Caco-2 (cell line): ENCODE data around the gene MDP1. TPM values are rescaled to one million over a fixed set of nuclear protein-coding genes. Genes with fewer than 3 reads are reported as not detected.

ENCODE experiments used
- BruUV-seq: library from RNA; stranded (reverse); fragments of 400-500 nt; replicated peaks from 2 replicates; lab custom pipeline; 2021; lab: Mats Ljungman, UMichigan
- CTCF ChIA-PET: fragments of 300-600 bp; sonication (Branson Sonifier 250); formaldehyde crosslinking; loops from one replicate; lab custom pipeline; 2022; ENCODE audit warnings: antibody characterized with exemption; lab: Charles Lee
- POLR2A ChIA-PET: fragments of 300-600 bp; sonication (Branson Sonifier 250); formaldehyde crosslinking; loops from one replicate; lab custom pipeline; 2022; ENCODE audit warnings: antibody characterized with exemption; lab: Charles Lee
- DNase-seq, 2 experiments: peaks; one replicate each; pipeline versions ENCODE4 v3.0.0 to v3.0.0-alpha.2; 2020 to 2022
- H3K27me3 ChIP-seq: replicated peaks from 2 replicates; pipeline ENCODE4 v1.6.0; 2011; ENCODE audit warnings: low read length; ENCODE audit not compliant: control insufficient read depth, insufficient read depth
- H3K36me3 ChIP-seq: 2 replicates; pipeline ENCODE4 v1.5.1; 2011; ENCODE audit warnings: low read length; ENCODE audit not compliant: control insufficient read depth, insufficient read depth
- H3K4me1 ChIP-seq: fragments of 250-450 bp; sonication (Bioruptor Pico); 2 replicates; pipeline ENCODE4 v1.5.1; 2020; ENCODE audit warnings: mild to moderate bottlenecking
- H3K4me3 ChIP-seq: 2 replicates; pipeline ENCODE4 v1.5.1; 2011; ENCODE audit warnings: low read depth, mild to moderate bottlenecking, control low read depth, low read length
- H3K9me3 ChIP-seq: fragments of 250-450 bp; sonication (Bioruptor Pico); 2 replicates; pipeline ENCODE4 v1.5.1; 2020; ENCODE audit warnings: mild to moderate bottlenecking, moderate library complexity
- H3K27ac Mint-ChIP-seq: one replicate; pipeline ENCODE4 v1.8.0; 2022; ENCODE audit warnings: mixed read lengths; ENCODE audit not compliant: unreplicated experiment
- H3K27me3 Mint-ChIP-seq: one replicate; pipeline ENCODE4 v1.8.0; 2022; ENCODE audit warnings: mixed read lengths; ENCODE audit not compliant: insufficient read depth, unreplicated experiment
- H3K36me3 Mint-ChIP-seq: one replicate; pipeline ENCODE4 v1.8.0; 2022; ENCODE audit warnings: mild to moderate bottlenecking, mixed read lengths; ENCODE audit not compliant: insufficient read depth, unreplicated experiment
- H3K4me1 Mint-ChIP-seq: one replicate; pipeline ENCODE4 v1.8.0; 2022; ENCODE audit warnings: low read depth, mixed read lengths; ENCODE audit not compliant: unreplicated experiment
- H3K4me3 Mint-ChIP-seq: one replicate; pipeline ENCODE4 v1.8.0; 2022; ENCODE audit warnings: mild to moderate bottlenecking, moderate library complexity, mixed read lengths; ENCODE audit not compliant: unreplicated experiment
- H3K9me3 Mint-ChIP-seq: one replicate; pipeline ENCODE4 v1.8.0; 2022; ENCODE audit warnings: mixed read lengths; ENCODE audit not compliant: unreplicated experiment
- CTCF ChIP-seq, 2 experiments: fragments of 200-600 bp in 1 of 2; IDR thresholded peaks; 1 replicate in 1 of 2; 2 replicates in 1 of 2; pipeline versions ENCODE4 v1.5.1 to v1.8.0; 2011 to 2022; ENCODE audit warnings: antibody characterized with exemption in 1 of 2, control low read depth in 1 of 2, inconsistent platforms in 1 of 2, low read depth in 1 of 2, low read length in 1 of 2, mild to moderate bottlenecking in 1 of 2, moderate library complexity in 1 of 2; ENCODE audit not compliant: insufficient read depth in 1 of 2, severe bottlenecking in 1 of 2, unreplicated experiment in 1 of 2
- intact Hi-C: fragments of 100-400 bp; cut with micrococcal nuclease; formaldehyde crosslinking; loops from one replicate; pipeline ENCODE4 v1.10.0; 2022; ENCODE audit not compliant: unreplicated experiment
- total RNA-seq: library from RNA; stranded (reverse); gene quantifications from 2 replicates; pipeline ENCODE4 v1.2.3, GENCODE V29; 2022

MDP1 gene
- total RNA-seq, 1 experiment from 2014 or later = 20.5 TPM

GRCh38 chr14:24196071-24197055 is 19.5 kb downstream of the MDP1 start:
- no peaks in the 10 kb centered on the region; the same call in 1 of the 2 replicates for H3K9me3 ChIP-seq
- no peak for TF ChIP-seq CTCF (IDR thresholded peaks at IDR 0.05; ENCODE audit: insufficient read depth in 1 of 2, low read depth in 1 of 2, low read length in 1 of 2, severe bottlenecking in 1 of 2, unreplicated experiment in 1 of 2)
- Mint-ChIP-seq H3K27ac (peak overlapping the region; percentile 88), H3K27me3 (no peaks in the 10 kb centered on the region), H3K4me1 (peaks cover 11% of the 10 kb centered on the region), H3K36me3 (peaks cover 56% of the 10 kb centered on the region), H3K9me3 (peaks cover 5% of the 10 kb centered on the region), H3K4me3 (peak overlapping the region; percentile 84)
- no peaks in the 10 kb centered on the region for H3K27me3 ChIP-seq
- ChIA-PET POLR2A (interaction anchor here (0.5 to 2.2 kb wide), 9 partner anchors 17 to 82 kb away, joined by 3 to 28 read pairs (median 7); partner anchors contain the start of genes CHMP4A, DCAF11, EMC9 and IRF9), CTCF (interaction anchor here (1.2 to 1.6 kb wide), 2 partner anchors 19 to 35 kb away, joined by 4 to 7 read pairs; partner anchors contain the start of genes IRF9 and MDP1)
- DNase-seq = no peak
- peak overlapping the region; percentile 95 for H3K4me3 ChIP-seq
- TSS peak; percentile 75 for BruUV-seq
- H3K4me1 ChIP-seq = 0 out of 2 replicates have a peak, but pooled peaks cover 9% of the 10 kb centered on the region
- no peaks in the 10 kb centered on the region for H3K36me3 ChIP-seq
- intact Hi-C loops = no loop called here

- peak within 1 kb of the TSS; percentile 88 for H3K27ac Mint-ChIP-seq
- no peaks in the 10 kb centered on the region for H3K27me3 Mint-ChIP-seq
- BruUV-seq = no TSS peak
- peaks cover 11% of the 10 kb centered on the region for H3K4me1 Mint-ChIP-seq
- H3K9me3 Mint-ChIP-seq = no peaks in the 10 kb centered on the region
- CTCF ChIA-PET = interaction anchor here (1.0 to 1.6 kb wide), 3 partner anchors 20 to 49 kb away, joined by 3 to 7 read pairs (median 4); partner anchors contain the start of genes IRF9, MDP1 and PSME2
- no peaks in the 10 kb centered on the region for H3K27me3 ChIP-seq
- 0 out of 2 replicates have a peak, but pooled peaks cover 9% of the 10 kb centered on the region for H3K4me1 ChIP-seq
- DNase-seq = peak; percentile 88 to 90
- TF ChIP-seq CTCF (IDR thresholded peaks at IDR 0.05; ENCODE audit: insufficient read depth in 1 of 2, low read depth in 1 of 2, low read length in 1 of 2, severe bottlenecking in 1 of 2, unreplicated experiment in 1 of 2) = no peak
- no peaks in the 10 kb centered on the region for H3K36me3 ChIP-seq
- H3K36me3 Mint-ChIP-seq = peaks cover 54% of the 10 kb centered on the region
- H3K4me3 ChIP-seq = peak within 1 kb of the TSS; percentile 95
- no peaks in the 10 kb centered on the region for H3K9me3 ChIP-seq
- POLR2A ChIA-PET = interaction anchor here (0.5 to 2.2 kb wide), 11 partner anchors 18 to 878 kb away, joined by 3 to 28 read pairs (median 7); partner anchors contain the start of genes CHMP4A, DCAF11, EMC9 and IRF9
- peak within 1 kb of the TSS; percentile 84 for H3K4me3 Mint-ChIP-seq
- intact Hi-C loops = loop anchor here (1.0 kb wide), 2 partner anchors 18 to 34 kb away; partner anchors contain the start of genes CHMP4A and IRF9
These were observed 20.4 kb downstream of the MDP1 start, which contains the start of gene TM9SF1 for GRCh38 chr14:24195186-24196070. TSS of gene TM9SF1 (minus strand) at chr14:24195441. CDS start at chr14:24195019, 422 bp downstream.
